HAP-1 (cell line): ENCODE measurements around the gene SRRM5.
"Not testable (repeated sequence)": the region's sequence is repeated elsewhere in the genome, so short reads cannot be mapped to it uniquely, and the experiment has no call there.

Source experiments
- DNase-seq, 2 experiments: peaks; one replicate each; pipeline ENCODE4 v3.0.0-alpha.2; 2016 to 2020; ENCODE audit warnings: low spot score in 2 of 2
- H3K27me3 ChIP-seq: fragments of 250-450 bp; sonication (Bioruptor Pico); 2 replicates; pipeline ENCODE4 v1.5.1; 2020; ENCODE audit warnings: low read depth, mild to moderate bottlenecking, moderate library complexity
- H3K36me3 ChIP-seq: fragments of 250-450 bp; sonication (Bioruptor Pico); replicated peaks from 2 replicates; pipeline ENCODE4 v1.5.1; 2020; ENCODE audit warnings: mild to moderate bottlenecking
- H3K4me1 ChIP-seq: fragments of 250-450 bp; sonication (Bioruptor Pico); 2 replicates; pipeline ENCODE4 v1.5.1; 2020; ENCODE audit warnings: mild to moderate bottlenecking
- H3K4me3 ChIP-seq: fragments of 250-450 bp; sonication (Bioruptor Pico); 2 replicates; pipeline ENCODE4 v1.5.1; 2020; ENCODE audit warnings: mild to moderate bottlenecking, moderate library complexity
- H3K9me3 ChIP-seq: fragments of 250-450 bp; sonication (Bioruptor Pico); 2 replicates; pipeline ENCODE4 v1.5.1; 2020; ENCODE audit warnings: mild to moderate bottlenecking, moderate library complexity
- in situ Hi-C: fragments of 300-500 bp; cut with MboI; formaldehyde crosslinking; loops from 3 replicates; pipeline ENCODE4 v1.14.3; 2020; ENCODE audit warnings: low sequenced_read_pairs, inconsistent platforms, mixed read lengths

SRRM5 gene

DNA sequence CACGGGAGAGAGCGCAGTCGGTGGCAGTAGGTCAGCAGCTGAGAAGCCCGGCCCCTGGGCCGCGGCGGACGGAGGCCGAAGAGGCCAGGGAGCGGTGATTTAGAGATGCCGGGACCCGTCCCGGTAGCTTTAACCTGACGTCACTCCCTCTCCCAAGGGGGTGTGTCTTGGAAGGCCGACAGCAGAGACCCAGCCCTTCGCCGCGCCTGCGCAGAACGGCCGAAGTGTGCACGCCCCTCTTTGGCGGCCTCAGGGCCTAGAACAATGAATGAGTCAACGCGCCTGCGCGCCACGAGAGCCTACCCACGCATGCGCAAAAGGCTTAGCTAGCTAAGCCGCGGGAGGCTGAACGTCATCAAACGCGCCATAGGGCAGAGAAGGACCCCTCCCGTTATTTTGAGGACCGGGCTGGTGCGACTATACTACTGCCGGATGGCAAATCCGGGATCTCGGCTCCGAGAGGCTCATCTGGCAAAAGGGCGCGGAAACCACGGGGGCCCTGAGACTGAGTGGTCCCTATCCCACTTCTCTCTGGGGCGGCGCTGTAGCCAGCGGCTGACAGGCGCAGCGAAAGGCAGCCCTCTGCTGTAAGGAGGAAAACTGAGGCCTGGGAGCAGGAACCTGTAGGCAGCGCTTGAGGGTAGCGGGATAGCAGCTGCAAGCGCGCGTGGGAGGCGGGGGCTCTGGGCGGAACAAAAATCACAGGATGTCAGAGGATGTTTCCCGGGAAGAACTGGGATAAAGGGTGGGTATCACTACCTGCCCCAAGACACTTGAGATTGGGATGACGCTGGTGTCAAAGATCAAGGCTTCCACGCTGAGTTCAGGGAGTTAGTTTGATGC, 15.7 kb upstream of the SRRM5 start, which contains the start of the genes IRGQ and ZNF576:
IRGQ (minus strand) TSS at position 136 of the 843 bp plus-strand sequence. CDS start 796 bp downstream, outside the sequence.
ZNF576 (plus strand) TSS at position 597 of the 843 bp plus-strand sequence. CDS start 514 bp downstream, outside the sequence.
- Histone ChIP-seq H3K27me3 (no peaks in the 10 kb centered on the region), H3K36me3 (peaks cover 28% of the 10 kb centered on the region), H3K4me1 (peaks cover 10% of the 10 kb centered on the region; the same call in 1 of the 2 replicates), H3K9me3 (no peaks in the 10 kb centered on the region), H3K4me3 (peak within 1 kb of the TSS; percentile 64)
- in situ Hi-C loops: no loop called here
- DNase-seq: peak; percentile 98 to 100

DNA sequence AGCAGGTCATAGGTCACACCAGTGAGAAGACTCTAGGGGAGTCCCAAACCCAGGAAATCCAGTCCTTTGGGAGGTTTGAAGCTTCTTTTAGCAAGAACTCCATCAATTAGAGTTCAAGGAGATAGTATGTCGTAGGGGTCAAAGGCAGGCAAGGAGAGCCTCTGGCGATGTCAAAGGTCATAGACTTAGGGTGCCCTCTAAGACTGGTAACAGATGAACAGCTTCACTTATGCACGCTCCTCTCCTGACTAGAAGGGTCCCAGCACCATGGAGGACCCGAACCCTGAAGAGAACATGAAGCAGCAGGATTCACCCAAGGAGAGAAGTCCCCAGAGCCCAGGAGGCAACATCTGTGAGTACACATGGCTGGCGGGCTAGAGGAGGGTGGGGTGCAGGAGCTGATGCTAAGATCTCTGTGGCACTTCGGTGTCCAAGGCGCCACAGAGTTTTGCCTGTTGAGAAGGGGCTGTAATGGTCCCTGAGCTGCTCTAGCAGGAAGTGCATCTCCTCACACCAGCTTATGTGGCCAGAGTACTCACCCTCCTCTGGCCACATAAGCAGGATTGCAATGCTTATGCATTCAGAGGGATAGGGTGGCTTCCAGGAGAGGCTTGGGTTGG, 14.9 kb upstream of the SRRM5 start:
- in situ Hi-C loops: no loop called here
- H3K9me3 ChIP-seq: no peaks in the 10 kb centered on the region
- DNase-seq: no peak
- no peaks in the 10 kb centered on the region for H3K27me3 ChIP-seq
- peaks cover 29% of the 10 kb centered on the region for H3K36me3 ChIP-seq
- peak overlapping the region; percentile 64 for H3K4me3 ChIP-seq
- H3K4me1 ChIP-seq: peaks cover 10% of the 10 kb centered on the region; the same call in 1 of the 2 replicates

DNA sequence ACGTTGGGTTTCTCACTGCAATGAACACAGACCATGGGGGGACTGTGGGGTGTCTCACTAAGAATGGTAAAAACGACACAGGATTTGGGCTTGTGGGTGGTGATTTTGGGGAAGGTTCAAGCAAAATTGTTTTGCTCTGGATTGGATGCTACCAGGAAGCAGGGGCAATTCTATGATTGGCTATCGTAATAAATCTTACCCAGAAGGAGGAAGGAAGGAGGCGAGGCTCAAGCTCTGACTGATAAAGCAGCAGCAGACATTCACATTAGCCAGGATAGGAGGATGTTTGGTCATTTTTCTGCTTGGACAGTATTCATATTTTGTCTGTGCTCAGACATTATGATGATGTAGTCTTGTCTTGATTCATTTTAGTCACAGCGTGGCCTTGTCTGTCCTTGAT, 14.0 kb upstream of the SRRM5 start:
- Histone ChIP-seq H3K4me1 (peaks cover 10% of the 10 kb centered on the region; the same call in 1 of the 2 replicates), H3K9me3 (no peaks in the 10 kb centered on the region), H3K4me3 (no peak overlapping the region; the same call in 1 of the 2 replicates), H3K36me3 (peaks cover 29% of the 10 kb centered on the region), H3K27me3 (no peaks in the 10 kb centered on the region)
- no peak for DNase-seq
- in situ Hi-C loops: no loop called here

DNA sequence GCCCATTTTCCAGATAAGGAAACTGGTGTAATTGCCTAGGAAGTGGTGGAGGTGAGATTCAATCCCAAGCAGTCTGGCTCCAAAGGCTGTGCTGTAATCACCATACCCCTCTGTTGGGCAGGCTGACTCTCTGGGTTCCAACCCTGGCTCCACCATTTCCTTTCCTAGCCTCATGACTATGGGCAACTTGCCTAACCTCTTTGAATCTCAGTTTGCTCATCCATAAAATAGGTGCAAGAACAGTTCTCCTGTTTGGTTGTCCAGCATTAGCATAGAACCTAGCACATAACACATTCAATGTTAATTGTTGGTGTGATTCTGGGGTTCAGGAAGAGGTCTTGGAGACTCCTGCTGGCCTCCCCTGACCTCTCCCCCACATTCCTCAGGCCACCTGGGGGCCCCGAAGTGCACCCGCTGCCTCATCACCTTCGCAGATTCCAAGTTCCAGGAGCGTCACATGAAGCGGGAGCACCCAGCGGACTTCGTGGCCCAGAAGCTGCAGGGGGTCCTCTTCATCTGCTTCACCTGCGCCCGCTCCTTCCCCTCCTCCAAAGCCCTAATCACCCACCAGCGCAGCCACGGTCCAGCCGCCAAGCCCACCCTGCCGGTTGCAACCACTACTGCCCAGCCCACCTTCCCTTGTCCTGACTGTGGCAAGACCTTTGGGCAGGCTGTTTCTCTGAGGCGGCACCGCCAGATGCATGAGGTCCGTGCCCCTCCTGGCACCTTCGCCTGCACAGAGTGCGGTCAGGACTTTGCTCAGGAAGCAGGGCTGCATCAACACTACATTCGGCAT, 13.2 kb upstream of the SRRM5 start:
- H3K4me1 ChIP-seq: peaks cover 10% of the 10 kb centered on the region; the same call in 1 of the 2 replicates
- peaks cover 21% of the 10 kb centered on the region for H3K36me3 ChIP-seq
- no peaks in the 10 kb centered on the region for H3K9me3 ChIP-seq
- H3K27me3 ChIP-seq: no peaks in the 10 kb centered on the region
- no peak overlapping the region for H3K4me3 ChIP-seq
- in situ Hi-C loops: no loop called here
- no peak for DNase-seq

DNA sequence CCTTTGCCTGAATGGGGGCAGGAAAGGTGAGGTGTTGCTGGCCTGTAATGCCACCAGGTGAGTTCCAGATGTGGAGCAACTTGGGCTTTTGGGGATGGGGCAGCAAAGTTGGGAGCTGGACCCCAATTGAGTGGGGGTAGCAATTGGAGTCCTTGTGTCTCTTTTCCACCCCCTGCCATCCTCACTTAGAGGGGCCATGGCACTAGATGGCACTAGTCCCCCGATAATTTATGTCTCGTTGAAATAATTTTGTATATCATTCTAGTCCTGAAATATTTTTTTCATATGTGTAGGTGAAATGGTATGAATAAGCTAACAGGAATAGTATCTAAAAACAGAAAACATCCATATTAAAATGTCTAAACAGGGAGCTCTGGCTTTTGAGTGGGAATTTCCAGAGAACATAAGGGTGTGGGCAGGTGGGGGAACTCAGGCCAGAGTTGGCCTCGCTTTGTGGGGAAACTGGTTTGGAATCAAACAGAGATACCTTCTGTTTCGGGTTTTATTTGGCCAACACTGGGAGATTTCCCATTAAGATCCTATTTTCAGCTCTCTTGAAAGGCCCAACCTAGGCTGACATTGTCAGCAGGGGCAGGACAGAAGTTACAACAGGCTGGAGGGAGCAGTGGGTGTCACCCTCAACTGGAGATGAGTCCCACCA, 12.1 kb upstream of the SRRM5 start:
- in situ Hi-C loops: no loop called here
- Histone ChIP-seq H3K27me3 (no peaks in the 10 kb centered on the region), H3K9me3 (no peaks in the 10 kb centered on the region), H3K36me3 (peaks cover 13% of the 10 kb centered on the region), H3K4me3 (no peak overlapping the region), H3K4me1 (peaks cover 3% of the 10 kb centered on the region; the same call in 1 of the 2 replicates)
- DNase-seq: no peak

DNA sequence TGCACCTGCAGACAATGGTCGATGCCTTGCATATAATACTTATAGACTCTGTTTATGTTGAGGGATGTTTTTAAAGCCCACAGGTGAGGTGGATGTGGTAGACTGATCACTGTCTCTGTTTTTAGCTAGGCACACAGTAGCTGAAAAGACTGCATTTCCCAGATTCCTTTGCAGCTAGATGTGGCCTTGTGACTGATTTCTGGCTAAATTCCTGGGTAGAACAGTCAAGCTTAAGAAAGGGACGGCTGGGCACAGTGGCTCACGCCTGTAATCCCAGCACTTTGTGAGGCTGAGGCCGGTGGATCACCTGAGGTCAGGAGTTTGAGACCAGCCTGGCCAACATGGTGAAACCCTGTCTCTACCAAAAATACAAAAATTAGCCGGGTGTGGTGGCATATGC, 11.6 kb upstream of the SRRM5 start:
- H3K4me3 ChIP-seq, H3K27me3 ChIP-seq, in situ Hi-C loops, DNase-seq, H3K9me3 ChIP-seq, H3K4me1 ChIP-seq: not testable (repeated sequence)
- H3K36me3 ChIP-seq: peaks cover 13% of the 10 kb centered on the region

GRCh38 chr19:43605875-43606568, 5.9 kb upstream of the SRRM5 start:
- no peak overlapping the region for H3K4me3 ChIP-seq
- no peaks in the 10 kb centered on the region for H3K4me1 ChIP-seq
- H3K36me3 ChIP-seq: peaks cover 14% of the 10 kb centered on the region
- H3K9me3 ChIP-seq: no peaks in the 10 kb centered on the region
- DNase-seq: no peak
- no peaks in the 10 kb centered on the region for H3K27me3 ChIP-seq
- in situ Hi-C loops: no loop called here

DNA sequence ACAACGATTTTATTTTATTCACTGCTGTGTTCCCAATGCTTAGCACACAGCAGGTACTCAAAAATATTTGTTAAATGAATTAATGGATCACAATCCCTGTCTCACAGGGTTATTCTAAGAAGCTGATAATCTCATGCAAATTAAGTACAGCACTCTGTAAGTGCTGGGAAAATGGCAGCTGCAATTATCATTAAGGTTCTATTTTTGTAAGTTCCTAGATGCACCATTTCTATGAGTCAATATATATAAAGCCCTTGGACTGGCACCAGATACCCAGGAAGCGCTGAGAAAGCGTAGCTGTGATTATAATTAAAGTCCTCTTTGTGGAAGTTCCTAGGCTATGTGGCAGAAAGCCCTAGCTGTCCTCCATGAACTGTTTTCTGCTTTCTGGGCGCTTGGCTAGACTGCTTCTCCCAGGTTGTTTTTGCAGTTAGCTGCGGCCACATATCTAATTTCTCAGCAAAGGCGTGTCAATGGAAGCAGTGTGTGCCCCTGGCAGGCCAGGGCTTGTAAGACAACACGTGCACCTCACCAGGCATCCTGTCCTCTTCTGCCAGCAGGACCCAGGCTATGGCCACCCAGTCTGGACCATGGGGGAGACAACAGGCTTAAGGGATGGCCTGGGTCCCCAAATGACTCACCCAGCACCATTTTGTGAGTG, 5.2 kb upstream of the SRRM5 start:
- Histone ChIP-seq H3K36me3 (peaks cover 13% of the 10 kb centered on the region), H3K4me3 (no peak overlapping the region), H3K27me3 (no peaks in the 10 kb centered on the region), H3K4me1 (no peaks in the 10 kb centered on the region), H3K9me3 (no peaks in the 10 kb centered on the region)
- in situ Hi-C loops: no loop called here
- no peak for DNase-seq

DNA sequence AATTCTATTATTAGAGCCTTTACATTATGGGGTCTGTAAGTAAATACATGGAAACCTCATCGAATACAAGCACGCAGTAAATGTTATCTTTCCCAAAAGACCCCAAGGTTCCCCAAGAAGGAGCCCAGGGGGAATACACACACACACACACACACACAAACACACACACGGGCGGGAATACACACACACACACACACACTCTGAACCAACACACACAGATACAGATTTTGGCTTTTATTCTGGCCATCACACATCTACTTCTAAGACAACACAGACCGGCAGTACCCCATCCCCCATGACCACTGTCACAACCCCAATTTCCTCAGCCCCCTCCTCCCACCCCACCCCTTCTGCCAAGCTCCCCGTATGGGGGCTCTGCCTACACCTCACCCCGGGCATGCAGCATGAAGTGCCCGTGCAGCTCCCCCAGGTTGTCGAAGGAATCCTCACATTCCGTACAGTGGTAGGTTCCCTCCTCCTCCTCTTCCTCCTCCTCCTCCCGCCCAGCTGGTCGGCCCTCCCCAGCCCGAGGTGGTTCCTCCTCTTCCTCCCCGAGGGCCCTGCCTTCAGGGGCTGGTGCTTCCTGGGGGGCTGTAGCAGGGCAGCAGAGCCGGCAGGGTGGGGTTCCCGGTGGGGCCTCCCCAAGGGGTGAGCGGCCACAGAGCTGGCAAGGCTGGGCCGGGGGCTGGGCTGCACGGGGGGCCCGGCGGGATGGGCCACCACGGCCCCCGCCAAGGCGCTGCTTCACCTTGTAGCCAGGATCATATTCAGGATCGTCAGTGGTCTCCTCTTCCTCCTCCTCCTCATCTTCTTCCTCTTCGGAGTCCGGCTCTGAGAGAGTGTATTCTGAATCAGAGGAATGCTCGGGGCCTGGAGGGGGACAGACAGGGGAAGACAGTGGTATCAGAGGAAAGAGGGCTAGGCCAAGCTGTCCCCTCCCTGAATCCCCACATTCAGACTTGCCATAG, 4.4 kb upstream of the SRRM5 start:
- Histone ChIP-seq H3K9me3 (no peaks in the 10 kb centered on the region), H3K4me3 (no peak overlapping the region), H3K27me3 (no peaks in the 10 kb centered on the region), H3K4me1 (no peaks in the 10 kb centered on the region), H3K36me3 (peaks cover 22% of the 10 kb centered on the region)
- in situ Hi-C loops: no loop called here
- DNase-seq: no peak

DNA sequence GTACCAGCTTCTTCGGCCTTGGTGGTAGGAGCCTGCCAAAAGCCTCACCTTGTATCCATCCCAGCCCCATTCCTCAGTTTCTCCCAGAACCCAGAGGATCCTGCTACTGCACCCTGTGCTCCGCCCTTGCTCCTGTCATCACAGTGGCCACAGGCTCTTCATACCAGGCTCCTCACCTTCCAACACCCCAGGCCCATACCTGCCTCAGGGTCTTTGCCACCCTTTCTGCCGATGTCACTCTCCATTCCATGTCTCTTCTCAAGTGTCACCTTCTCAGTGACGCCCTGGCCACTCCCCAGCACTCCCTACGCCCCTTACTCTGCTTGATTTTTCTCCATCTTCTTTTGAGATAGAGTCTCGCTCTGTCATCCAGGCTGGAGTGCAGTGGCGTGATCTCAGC, 2.0 kb upstream of the SRRM5 start:
- no peak for DNase-seq
- H3K27me3 ChIP-seq: no peaks in the 10 kb centered on the region
- H3K4me1 ChIP-seq: no peaks in the 10 kb centered on the region
- no peaks in the 10 kb centered on the region for H3K9me3 ChIP-seq
- in situ Hi-C loops: no loop called here
- H3K4me3 ChIP-seq: no peak overlapping the region
- peaks cover 26% of the 10 kb centered on the region for H3K36me3 ChIP-seq

DNA sequence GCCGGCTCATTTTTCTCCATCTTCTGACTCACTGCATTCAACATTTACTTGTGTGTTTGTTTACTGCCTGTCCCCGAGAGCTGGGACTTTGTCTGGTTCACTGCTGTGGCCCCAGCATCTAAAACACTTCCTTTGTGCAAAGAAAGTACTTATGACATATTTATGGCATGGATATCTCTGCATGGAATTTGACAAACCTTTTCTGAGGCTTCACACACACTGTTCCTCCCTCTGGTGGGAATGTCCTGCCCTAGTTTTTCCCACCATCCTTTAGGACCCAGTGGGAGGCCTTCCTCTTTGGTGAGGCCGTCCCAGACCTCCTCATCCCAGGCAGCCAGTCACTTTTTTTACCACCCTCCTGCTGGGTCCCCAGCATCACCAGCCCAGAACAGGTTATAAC, 1.4 kb upstream of the SRRM5 start:
- no peaks in the 10 kb centered on the region for H3K4me1 ChIP-seq
- in situ Hi-C loops: no loop called here

More for the DNA sequence above, 1.4 kb upstream of the SRRM5 start:
- Histone ChIP-seq H3K27me3 (no peaks in the 10 kb centered on the region), H3K36me3 (peaks cover 26% of the 10 kb centered on the region), H3K4me3 (no peak overlapping the region), H3K9me3 (no peaks in the 10 kb centered on the region)
- no peak for DNase-seq
